Measurements from ENCODE around the gene GHITM.

DNA sequence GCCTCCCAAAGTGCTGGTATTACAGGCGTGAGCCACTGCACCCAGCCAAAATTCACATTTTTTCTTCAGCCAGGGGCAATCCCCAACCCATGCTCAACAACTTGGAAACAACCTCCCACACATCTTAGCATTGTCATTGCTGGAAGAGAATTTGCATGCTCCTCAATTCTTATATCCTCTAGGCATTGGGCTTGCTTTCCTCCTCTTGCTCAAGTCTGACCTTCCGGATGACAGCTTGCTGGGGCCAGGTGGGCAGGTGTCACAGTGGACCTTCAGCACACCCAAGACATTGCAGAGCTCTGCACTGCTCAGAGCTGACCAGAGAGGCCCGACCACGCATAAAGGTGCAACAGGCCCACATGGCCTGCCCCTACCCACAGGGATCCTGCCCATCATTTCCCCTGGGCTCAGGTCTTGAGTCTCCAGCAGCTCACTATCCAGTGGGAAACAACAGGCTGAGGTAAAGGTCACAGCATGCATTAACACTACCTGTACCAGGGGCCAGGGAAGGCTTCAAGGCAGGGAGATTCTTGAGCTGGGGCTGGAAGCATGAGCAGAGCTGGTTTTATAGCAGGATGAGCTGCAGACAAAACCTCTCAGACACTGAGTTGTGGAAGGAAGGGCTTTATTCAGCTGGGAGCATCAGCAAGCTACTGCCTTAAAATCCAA lies 27.4 kb downstream of the GHITM start:
- TF ChIP-seq, protein P1, sequence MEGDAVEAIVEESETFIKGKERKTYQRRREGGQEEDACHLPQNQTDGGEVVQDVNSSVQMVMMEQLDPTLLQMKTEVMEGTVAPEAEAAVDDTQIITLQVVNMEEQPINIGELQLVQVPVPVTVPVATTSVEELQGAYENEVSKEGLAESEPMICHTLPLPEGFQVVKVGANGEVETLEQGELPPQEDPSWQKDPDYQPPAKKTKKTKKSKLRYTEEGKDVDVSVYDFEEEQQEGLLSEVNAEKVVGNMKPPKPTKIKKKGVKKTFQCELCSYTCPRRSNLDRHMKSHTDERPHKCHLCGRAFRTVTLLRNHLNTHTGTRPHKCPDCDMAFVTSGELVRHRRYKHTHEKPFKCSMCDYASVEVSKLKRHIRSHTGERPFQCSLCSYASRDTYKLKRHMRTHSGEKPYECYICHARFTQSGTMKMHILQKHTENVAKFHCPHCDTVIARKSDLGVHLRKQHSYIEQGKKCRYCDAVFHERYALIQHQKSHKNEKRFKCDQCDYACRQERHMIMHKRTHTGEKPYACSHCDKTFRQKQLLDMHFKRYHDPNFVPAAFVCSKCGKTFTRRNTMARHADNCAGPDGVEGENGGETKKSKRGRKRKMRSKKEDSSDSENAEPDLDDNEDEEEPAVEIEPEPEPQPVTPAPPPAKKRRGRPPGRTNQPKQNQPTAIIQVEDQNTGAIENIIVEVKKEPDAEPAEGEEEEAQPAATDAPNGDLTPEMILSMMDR (IDR thresholded peaks at IDR 0.05), result no peak
- TF ChIP-seq EZH2 (IDR thresholded peaks at IDR 0.05; ENCODE audit: borderline replicate concordance, insufficient read depth, low read depth, low read length, poor library complexity, severe bottlenecking), result no peak
